GM19468 (cell line): ENCODE results near the gene GATAD2B.

ENCODE experiments used
- ATAC-seq: cut with Tn5 transposase; IDR thresholded peaks from one replicate; pipeline ENCODE4 v1.9.1; 2021; ENCODE audit warnings: mild to moderate bottlenecking, moderate library complexity, moderate number of reproducible peaks; ENCODE audit not compliant: unreplicated experiment; ENCODE audit errors: extremely low read depth

The GATAD2B gene

GRCh38 chr1:153922972-153923925, at the start of gene GATAD2B:
GATAD2B (minus strand) TSS chr1:153922972; CDS start chr1:153828347, 94,625 bp downstream.
- ATAC-seq, result peak; percentile 80

GRCh38 chr1:153970346-153970745, 47.6 kb upstream of the GATAD2B start:
- no peak for ATAC-seq

DNA sequence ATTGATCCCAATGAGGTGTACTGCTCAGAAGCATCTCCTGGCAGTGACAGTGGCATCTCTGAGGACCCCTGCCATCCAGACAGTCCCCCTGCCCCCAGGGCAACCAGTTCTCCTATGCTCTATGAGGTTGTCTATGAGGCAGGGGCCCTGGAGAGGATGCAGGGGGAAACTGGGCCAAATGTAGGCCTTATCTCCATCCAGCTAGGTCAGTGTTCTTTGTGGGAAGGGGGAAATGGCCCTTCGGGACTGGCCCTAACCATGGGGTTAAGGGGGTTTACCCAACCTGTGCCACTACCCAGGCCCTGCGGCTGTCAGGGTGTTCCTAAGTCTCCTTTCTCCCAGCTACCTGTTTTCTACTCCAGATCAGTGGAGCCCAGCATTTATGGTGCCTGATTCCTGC, 46.2 kb upstream of the GATAD2B start:
- no peak for ATAC-seq

- ATAC-seq, result no peak
Measured at GRCh38 chr1:153968408-153968807, 45.6 kb upstream of the GATAD2B start.

DNA sequence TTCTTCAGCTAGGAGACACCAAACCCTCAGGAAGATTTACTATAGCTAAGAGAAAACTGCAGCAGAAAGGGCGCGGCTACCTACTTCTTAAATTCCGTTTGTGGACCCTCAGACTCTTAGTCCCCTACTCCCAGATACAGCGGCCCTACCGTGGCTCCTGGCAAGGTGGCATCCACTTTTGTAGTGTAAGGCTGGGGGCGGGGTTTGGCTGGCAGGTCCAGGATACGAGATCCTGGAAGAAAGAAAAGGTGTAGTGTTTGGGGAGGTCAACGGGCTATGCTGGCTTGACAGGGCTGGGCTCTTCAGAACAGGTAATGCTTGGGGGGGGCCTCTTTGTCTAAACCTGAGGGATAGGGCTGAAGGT, 45.2 kb upstream of the GATAD2B start:
- ATAC-seq, result no peak

GRCh38 chr1:153967107-153967999, 44.6 kb upstream of the GATAD2B start, which contains the start of gene CREB3L4:
CREB3L4 (plus strand) TSS chr1:153967902; CDS start chr1:153968526, 624 bp downstream.
- peak; percentile 67 for ATAC-seq

- no peak for ATAC-seq
Measured at GRCh38 chr1:153963850-153964331, 41.1 kb upstream of the GATAD2B start.

- ATAC-seq, result no peak
Measured at GRCh38 chr1:153963030-153963849, 40.5 kb upstream of the GATAD2B start, which contains the start of gene SLC39A1. SLC39A1 (minus strand) TSS chr1:153963537; CDS start chr1:153962715, 822 bp downstream.

- ATAC-seq, result no peak
Measured at GRCh38 chr1:153962088-153963029, 39.6 kb upstream of the GATAD2B start.

- no peak for ATAC-seq
Measured at GRCh38 chr1:153961421-153961820, 38.6 kb upstream of the GATAD2B start.

DNA sequence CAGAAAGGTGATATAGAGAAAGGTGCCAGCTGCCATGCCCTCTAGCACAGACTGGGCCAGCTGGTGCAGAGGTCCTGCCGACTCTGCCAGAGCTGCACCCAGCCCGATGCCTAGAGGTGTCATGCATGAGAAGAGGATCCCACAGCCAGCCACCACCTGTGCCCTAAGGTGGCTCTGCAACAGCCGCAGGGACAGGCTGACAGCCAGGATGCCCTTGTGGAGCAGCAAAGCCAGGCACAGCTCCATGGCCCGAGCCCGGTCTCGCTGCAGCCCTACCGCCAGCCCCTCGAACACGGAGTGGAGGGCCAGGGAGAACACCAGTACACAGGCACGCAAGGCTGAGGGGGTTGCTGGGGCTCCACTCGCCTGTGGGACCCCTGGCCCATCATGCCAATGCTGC, 37.4 kb upstream of the GATAD2B start:
- no peak for ATAC-seq

- no peak for ATAC-seq
Measured at GRCh38 chr1:153959454-153959853, 36.7 kb upstream of the GATAD2B start.

DNA sequence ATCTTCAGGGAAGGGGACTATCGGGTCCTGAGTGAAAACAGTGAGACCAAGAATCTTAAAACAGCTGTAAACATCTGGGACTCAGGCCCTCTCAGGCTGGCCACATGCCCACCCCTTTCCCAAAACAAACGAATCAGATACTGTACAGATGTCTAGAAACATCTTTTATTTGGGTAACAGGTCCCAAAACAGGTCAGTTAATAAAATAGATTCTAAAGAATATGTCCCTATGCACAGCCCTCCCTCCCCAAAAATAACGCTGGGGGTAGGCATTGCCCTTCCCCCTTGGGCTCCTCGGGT, 36.1 kb upstream of the GATAD2B start:
- no peak for ATAC-seq

DNA sequence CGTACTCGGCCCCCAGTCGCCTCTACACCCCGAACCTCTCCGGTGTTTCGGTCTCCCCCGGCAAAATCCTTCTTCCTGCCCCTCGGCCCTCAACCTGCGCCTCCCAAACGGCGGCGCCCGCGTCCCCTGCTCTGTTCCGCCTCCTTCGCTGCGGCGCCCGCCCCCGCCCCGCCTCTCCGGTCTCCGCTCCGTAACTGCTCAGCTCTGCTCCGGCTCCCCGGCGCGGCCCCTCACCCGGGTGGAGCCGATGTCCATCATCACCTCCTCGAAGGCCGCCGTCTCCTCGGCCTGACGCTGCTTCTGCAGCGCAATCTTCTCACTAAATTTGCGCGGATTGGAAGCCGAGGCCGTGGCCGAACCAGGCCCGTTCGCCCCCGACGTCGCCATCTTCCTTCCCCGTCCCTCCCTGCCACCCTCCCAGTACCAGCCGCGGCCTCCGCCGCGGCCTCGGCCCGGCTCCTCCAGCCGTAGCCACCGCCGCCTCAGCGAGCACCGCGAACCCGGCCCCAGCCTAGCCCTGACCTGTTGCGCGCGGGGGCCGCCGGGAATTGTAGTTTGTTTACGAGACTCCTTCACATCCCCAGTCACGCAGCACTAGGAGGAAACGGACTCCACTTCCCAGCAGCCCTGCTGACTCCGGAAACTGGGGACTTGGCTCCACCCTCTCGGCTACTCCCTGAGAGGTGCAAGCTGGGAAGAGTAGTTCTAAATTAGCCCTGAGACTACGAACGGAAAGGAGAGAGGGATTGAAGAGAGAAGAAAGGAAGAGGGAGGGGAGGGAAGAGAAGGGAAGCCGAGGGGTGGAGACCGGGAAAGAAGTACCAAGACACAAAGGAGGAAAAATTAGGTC, 35.6 kb upstream of the GATAD2B start, which contains the start of gene CRTC2:
Gene CRTC2 (minus strand): TSS at position 502 of the 850 bp plus-strand sequence. CDS start 115 bp downstream, at position 387.
- ATAC-seq, result peak; percentile 52

- no peak for ATAC-seq
Measured at GRCh38 chr1:153957744-153958110, 35.0 kb upstream of the GATAD2B start.

DNA sequence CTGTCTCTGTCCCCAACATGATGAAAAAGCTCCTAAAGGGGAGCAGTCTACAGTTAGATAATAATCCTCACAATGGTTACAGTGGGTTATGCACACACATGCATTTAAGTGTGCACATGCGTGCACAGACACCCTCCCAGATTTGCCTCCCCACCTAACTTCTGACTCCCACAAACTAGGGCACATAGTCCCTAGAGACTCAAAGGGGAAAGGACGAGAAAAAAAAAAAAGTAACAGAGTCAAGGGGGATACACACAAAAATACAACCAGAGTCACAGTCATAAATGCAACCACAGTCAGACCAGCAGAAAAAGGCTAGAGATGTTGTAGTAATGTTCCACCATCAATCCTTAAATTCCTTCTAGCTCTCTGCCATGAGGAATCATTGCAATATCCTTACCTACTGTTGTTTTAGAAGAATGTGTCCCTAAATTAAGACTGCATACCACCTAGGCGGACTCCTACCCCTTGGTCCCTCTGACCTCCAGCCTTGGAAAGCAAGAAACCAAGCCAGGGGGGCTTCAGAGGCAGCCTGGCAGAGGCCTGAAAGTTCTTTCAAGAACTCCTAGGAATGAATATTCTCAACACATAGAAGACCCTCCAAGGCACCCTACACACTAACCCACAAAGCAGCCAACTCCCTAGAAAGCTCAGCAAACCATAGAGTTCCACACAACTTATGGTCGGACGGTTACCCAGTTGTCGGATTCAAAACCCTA, 34.4 kb upstream of the GATAD2B start:
- ATAC-seq, result no peak

DNA sequence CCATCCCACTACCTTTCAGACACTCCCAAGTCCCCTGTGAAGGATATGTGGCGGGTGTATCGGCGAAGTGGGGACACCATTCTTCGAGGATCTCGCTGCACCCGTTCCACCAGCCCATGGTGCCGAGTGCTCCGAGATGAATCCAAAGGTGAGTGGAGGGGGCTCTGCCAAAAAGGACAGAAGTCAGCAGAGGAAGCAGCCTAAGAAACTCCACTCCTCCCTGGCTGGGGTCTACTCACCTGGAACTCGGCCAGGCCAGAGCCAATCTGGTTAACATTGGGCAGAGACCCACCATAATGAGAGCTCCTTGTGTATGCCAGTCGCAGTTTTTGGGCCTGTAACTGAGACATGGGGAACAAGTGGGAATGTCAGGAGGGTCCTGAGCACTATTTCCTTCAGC, 32.1 kb upstream of the GATAD2B start:
- no peak for ATAC-seq
